Epithelial cell of esophagus (primary cell): ENCODE measurements around the gene PTPN12.

Experiments used
- DNase-seq: peaks from one replicate; pipeline ENCODE4 v3.0.0; 2010; ENCODE audit warnings: low read depth
- H3K4me3 ChIP-seq: 2 replicates; pipeline ENCODE4 v1.5.1; 2011; ENCODE audit warnings: mild to moderate bottlenecking, low read length, control low read depth
- TF ChIP-seq, protein P1 (sequence below): IDR thresholded peaks from 2 replicates; pipeline ENCODE4 v1.5.1; 2011; ENCODE audit warnings: low read depth, mild to moderate bottlenecking, low read length, control low read depth, inconsistent platforms; ENCODE audit not compliant: insufficient read depth; ENCODE audit errors: missing control alignments

Gene PTPN12

DNA sequence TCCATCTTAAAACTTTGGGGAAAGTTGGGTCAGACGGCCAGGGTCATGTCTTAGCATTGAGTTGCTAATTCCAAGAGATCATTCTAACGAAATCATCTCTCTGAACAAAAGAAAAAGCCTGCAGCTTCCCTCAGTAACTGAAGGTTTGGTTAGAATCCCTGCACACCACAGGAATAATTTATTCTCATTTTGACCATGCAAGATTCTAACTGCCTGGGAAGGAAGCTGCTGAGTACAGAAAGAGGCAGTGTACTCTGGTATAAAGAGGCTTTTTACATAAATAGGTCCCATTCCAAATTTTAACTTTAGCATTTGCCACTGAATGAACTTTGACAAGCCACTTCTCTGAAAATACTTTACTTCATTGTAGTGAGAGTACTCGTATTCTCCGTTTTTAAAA, 82.2 kb downstream of the PTPN12 start:
- DNase-seq, result no peak
- no peak overlapping the region for H3K4me3 ChIP-seq
- TF ChIP-seq, protein P1, sequence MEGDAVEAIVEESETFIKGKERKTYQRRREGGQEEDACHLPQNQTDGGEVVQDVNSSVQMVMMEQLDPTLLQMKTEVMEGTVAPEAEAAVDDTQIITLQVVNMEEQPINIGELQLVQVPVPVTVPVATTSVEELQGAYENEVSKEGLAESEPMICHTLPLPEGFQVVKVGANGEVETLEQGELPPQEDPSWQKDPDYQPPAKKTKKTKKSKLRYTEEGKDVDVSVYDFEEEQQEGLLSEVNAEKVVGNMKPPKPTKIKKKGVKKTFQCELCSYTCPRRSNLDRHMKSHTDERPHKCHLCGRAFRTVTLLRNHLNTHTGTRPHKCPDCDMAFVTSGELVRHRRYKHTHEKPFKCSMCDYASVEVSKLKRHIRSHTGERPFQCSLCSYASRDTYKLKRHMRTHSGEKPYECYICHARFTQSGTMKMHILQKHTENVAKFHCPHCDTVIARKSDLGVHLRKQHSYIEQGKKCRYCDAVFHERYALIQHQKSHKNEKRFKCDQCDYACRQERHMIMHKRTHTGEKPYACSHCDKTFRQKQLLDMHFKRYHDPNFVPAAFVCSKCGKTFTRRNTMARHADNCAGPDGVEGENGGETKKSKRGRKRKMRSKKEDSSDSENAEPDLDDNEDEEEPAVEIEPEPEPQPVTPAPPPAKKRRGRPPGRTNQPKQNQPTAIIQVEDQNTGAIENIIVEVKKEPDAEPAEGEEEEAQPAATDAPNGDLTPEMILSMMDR, result no peak

DNA sequence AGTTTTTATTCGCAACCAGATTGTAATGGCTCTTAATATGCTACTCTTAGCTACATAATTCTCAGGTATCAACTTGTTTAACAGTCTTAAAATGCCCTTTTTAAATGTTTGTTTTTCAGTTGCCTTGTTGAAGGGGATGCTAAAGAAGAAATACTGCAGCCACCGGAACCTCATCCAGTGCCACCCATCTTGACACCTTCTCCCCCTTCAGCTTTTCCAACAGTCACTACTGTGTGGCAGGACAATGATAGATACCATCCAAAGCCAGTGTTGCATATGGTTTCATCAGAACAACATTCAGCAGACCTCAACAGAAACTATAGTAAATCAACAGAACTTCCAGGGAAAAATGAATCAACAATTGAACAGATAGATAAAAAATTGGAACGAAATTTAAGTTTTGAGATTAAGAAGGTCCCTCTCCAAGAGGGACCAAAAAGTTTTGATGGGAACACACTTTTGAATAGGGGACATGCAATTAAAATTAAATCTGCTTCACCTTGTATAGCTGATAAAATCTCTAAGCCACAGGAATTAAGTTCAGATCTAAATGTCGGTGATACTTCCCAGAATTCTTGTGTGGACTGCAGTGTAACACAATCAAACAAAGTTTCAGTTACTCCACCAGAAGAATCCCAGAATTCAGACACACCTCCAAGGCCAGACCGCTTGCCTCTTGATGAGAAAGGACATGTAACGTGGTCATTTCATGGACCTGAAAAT, 89.7 kb downstream of the PTPN12 start:
- no peak overlapping the region for H3K4me3 ChIP-seq
- TF ChIP-seq, protein P1, result no peak
- no peak for DNase-seq

DNA sequence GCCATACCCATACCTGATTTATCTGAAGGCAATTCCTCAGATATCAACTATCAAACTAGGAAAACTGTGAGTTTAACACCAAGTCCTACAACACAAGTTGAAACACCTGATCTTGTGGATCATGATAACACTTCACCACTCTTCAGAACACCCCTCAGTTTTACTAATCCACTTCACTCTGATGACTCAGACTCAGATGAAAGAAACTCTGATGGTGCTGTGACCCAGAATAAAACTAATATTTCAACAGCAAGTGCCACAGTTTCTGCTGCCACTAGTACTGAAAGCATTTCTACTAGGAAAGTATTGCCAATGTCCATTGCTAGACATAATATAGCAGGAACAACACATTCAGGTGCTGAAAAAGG, 90.2 kb downstream of the PTPN12 start:
- no peak overlapping the region for H3K4me3 ChIP-seq
- TF ChIP-seq, protein P1, result no peak
- DNase-seq, result peak; percentile 30

DNA sequence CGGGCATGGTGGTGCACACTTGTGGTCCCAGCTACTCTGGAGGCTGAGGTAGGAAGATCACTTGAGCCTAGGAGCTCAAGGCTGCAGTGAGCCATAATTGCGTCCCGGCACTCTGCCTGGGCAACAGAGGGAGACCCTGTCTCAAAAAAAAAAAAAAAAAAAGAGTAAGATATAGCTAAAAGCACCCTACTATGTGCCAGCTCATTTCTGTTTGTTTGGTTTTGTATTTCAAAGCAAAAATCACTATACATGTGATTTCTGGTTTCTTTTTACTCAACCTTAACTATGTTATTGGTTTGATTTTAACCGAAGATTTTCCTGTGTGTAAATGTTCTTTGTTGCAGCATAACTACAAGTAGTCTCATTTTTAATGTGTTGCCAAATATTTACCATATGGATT, 92.7 kb downstream of the PTPN12 start:
- TF ChIP-seq, protein P1, result no peak
- no peak for DNase-seq
- no peak overlapping the region for H3K4me3 ChIP-seq

DNA sequence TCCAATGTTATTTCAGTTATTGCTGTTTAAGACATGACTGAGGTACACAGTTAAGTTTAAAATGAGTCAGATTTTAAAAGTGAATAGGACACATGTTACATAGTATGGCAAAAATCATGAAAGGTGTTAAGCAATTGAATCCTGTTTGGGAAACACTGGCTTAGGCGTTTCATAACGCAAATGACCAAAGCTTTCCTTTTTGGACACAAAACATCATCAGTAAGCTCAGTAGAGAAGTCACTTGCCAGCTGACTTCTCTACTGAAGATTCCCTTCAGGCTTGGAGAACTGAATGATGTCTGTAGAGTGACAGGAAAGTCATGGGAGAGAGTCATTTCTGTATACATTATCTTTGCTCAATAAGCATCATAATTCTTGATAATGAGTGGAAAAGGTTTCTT, 94.7 kb downstream of the PTPN12 start:
- TF ChIP-seq, protein P1, result no peak
- H3K4me3 ChIP-seq, result no peak overlapping the region
- DNase-seq, result no peak

DNA sequence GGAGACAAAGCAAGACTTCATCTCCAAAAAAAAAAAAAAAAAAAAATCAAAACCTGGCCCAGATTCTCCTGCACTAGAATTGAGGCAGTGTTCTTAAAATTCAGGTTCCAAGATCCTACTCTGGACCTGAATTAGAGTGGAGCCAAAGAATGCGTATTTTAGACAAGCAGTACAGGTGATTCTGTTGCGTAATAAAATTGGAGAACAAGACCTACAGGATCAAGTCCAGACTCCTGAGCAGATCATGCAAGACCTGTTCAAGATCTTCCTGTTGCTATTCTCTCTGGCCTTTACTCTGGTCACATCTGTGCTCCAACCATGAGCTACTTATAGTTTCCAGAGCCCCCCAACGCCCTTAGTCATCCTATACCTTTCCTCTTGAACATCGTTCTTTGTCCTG, 107.7 kb downstream of the PTPN12 start:
- peak; percentile 55 for DNase-seq
- no peak overlapping the region for H3K4me3 ChIP-seq
- TF ChIP-seq, protein P1, result no peak

DNA sequence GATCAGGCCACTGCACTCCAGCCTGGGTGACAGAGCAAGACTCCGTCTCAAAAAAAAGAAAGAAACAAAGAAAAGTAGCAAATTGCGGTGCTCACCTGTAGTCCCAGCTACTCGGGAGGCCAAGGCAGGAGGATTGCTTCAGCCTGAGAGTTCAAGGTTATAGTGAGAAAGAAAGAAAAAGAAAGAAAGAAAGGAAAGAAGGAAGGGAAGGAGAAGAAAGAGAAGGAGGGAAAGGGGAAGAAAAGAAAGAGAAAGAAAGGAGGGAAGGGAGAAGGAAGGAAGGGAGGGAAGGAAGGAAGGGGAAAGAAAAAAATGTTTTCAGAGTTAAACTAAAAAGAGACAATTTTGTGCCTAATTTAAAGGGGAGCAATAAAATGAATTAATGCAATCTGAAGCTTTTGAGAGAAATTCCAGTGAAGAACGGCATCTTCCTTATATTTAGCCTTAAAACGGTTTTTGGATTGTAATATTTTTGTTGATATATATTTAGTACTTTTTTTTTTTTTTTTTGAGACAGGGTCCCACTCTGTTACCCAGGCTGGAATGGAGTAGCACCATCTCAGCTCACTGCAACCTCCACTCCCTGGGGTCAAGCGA, 111.7 kb downstream of the PTPN12 start:
- no peak overlapping the region for H3K4me3 ChIP-seq
- DNase-seq, result no peak
- TF ChIP-seq, protein P1, result no peak
